NCI-H1092 (cell line): ENCODE data around the gene DUSP15.
"Not testable (repeated sequence)": the region's sequence is repeated elsewhere in the genome, so short reads cannot be mapped to it uniquely, and the experiment has no call there.

Experiments
- DNase-seq: peaks from one replicate; lab custom pipeline; 2025; lab: John Stamatoyannopoulos, UW

DUSP15 gene

DNA sequence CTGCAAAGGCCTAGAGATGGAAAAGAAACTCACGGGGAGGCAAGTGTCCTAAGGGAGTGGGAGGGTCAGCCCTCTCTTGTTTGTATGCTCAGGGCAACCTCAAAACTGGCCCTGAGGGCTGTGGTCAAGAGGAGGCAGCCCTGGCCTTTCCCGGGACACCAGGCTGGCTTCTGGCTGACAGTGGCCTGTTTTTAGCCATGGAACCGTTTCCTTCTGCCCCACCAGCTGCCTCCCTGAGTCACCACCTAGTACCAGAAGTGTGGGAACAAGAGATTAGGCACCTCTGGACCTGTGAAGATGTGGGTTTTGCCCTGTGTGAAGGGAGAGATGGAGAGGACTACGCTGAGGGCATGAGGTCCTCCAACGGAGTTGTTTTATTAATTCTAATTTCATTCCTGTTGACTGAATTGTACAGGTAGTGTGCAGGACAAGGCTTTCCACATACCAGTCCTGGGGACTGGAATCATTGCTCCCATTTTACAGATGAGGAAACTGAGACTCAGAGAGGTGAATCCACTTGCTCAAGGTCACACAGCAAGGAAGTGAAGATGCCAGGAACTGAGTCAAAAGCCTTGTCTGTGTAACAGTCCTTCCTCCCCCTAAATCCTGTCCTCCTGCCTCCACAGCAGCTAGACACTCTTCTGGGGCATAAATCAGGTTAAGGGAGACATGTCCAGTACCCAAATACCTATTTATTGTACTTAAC is 30.4 kb downstream of the DUSP15 start:
- no peak for DNase-seq

- no peak for DNase-seq
These were observed 31.6 kb downstream of the DUSP15 start for GRCh38 chr20:31838646-31839292.

DNA sequence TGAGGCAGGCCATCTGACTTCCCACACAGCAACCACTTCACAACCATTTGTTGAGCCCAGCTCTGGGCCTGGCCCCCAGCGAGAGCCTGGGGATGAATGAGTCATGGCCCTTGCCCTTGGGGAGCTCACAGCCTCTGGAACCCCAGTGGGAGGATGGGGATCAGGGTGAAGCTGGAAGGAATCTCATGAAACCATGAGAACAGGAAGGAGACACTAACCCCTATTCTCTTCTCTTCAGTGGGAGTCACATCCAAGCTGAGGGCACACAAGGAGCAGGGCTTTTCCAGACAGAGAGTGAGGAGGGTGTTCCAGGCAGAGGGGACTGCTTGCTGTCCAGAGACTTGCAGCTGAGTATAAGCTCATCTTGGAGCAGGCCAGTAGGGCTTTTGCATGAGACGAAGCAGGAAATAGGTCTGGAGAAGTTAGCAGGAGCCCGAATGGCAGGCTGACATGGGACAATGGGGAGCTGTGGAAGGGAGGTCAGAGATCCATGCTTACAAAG is 32.4 kb downstream of the DUSP15 start:
- no peak for DNase-seq

DNA sequence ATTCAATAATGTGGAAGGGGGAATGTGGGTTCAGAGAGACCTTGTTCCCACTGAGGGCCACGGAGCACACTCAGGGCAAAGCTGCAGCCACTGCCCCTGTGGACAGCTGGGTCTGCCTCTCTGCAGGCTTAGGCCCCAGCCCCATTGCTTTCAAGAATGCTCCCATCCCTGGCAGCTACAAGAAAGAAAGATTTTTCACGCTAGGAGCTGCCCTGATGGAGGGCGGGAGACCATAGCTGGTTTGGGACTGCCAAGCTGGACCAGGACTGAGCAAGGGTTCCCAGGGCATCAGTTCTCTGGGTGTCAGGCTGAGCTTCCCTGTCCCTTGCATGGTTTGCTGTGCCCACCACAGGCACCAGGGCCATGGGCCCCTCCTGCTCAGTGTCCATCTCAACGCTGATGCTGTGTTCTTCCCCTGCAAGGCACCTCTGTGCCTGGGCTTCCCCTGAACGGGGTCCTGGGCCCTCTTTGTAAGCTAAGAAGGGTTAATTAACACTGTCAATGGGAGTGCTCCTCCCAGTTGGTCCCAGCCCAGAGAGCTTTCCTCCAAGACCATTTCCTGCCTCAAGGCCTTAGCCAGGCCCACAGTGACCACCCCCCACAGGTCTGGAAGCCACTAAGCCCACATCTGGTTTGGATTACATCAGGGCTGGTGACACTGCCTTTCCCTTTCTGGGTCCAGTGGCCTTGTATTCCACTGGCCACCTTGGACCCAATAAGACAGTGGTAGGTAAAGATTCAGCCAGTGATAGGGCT is 33.3 kb downstream of the DUSP15 start:
- DNase-seq = no peak

DNA sequence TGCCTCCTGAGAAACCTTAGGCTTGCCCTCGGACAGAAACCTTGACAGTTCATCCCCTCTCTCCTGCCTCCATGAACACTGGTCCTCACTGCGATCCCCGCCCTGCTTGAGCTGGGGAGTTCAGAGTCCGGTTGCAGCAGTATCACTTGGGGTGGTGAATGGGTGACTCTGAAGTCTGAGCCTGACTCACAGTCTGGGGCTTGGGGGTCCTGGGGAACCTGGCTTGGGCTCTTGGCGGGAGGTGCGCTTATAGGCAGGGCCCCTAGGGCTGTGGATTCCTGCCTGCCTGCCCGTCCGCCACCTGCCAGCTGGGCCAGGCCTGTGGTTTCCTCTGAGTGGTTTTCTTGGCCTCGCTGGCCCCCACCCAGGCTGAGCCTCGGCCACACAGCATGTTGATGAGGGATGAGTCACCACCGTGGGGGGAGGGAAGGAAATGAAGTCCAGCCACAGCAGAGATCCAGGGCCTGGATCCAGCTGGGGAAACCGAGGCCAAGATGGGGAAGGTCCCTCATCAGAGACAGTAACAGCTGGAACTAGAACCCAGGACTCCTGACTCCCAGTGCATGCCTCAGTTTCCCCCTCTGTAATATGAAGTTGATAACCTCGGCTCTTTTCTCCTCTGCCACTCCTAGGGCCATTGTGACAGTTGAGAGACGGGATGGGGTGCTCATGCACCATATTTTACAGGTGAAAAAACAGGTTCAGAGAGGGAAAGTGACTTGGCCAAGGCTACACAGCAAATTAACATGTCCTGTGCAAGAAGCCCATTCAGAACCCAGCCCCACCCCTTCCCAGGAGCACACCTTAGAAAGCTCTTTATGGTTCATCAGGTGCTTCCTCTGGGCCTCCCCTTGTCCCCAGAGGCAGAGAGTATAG is 34.1 kb downstream of the DUSP15 start:
- DNase-seq = no peak

DNA sequence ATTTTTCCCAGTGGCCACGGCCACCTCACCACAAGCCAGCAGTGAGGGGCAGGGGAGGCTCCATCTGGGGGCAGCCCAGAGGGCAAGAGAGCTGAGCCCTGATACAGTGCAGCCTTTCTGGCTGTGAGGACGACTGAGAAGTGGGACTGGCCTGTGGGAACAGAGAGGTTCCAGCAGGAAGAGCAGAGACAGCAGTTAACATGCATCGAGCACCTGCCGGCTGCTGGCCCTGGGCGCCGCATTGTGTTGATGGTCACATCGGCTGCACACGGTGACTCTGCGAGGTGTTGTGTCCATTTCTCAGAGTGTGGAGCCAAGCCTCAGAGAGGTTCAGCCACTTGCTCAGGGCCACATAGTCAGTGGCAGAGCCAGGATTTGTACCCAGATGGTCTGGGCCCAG is 34.8 kb downstream of the DUSP15 start:
- no peak for DNase-seq

GRCh38 chr20:31833931-31834521 is 36.3 kb downstream of the DUSP15 start:
- no peak for DNase-seq

DNA sequence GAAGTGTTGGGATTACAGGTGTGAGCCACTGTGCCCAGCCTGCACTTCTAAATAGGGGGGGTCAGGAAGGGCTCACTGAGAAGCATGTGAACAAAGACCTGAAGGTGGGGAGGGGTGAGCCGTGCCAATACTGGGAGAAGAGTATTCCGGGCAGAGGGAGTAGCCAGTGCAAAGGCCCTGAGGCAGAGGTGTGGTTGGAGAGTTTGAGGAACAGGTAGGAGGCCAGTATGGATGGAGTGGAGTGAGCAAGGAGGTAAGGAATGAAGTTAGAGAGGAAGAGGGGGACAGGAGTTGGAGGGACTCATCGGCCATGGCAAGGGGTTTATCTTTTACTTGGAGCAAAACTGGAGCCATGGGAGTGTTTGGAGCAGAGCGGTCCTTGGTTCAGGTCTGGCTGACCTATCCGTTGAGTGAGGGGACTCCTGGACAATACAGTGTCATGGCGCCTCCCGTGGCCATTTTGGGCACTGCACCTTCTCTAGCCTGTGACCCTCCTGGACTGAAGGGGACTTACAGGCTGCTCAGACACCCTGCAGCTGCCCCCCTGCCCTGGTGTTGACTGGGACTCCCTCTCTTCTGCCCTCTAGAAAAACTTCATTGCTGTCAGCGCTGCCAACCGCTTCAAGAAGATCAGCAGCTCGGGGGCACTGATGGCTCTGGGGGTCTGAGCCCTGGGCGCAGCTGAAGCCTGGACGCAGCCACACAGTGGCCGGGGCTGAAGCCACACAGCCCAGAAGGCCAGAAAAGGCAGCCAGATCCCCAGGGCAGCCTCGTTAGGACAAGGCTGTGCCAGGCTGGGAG is 37.0 kb downstream of the DUSP15 start:
- DNase-seq = no peak

- no peak for DNase-seq
These were observed 38.5 kb downstream of the DUSP15 start for GRCh38 chr20:31831771-31832306.

GRCh38 chr20:31831211-31831610 is 39.1 kb downstream of the DUSP15 start:
- no peak for DNase-seq

GRCh38 chr20:31830406-31830981 is 39.8 kb downstream of the DUSP15 start:
- no peak for DNase-seq

DNA sequence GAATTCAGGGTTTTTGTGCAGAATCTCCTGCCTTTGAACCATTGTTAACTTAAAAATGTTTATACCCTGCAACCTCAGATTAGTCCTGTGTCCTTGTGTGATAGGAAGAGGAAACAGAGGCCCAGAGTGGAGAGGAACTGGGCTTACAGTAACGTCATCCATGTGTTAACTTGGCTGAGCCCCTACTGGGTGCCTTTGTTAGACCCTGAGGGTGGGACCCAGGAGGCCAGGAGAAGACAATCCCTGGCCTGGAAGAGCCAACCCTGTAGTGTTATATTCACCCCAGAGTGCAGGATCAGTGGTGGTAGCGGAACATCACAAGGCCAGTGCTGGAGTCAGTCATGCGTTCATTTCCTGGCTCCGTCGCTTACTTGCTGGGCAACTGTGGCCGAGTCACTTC is 40.6 kb downstream of the DUSP15 start:
- no peak for DNase-seq

GRCh38 chr20:31828016-31828415 is 42.3 kb downstream of the DUSP15 start:
- not testable (repeated sequence) for DNase-seq

GRCh38 chr20:31827059-31827458 is 43.3 kb downstream of the DUSP15 start:
- no peak for DNase-seq

DNA sequence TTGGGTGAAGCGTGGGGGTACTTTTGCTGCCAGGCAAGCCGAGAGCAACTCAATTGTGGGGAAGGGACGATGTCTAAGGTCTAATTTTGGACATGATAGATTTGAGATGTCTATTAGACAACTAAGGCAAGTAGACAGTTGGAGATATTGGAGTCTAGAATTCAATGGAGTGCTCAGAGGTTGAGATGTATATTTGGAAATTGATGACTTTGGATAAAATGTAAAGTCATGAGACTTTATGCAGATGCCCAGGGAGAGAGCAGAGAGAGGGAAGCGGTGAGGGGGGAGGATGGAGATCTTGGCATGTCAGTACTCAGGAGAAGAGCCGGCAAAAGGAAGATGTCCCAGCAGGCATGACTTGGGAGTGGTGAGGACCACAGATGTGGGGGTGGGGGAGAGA is 44.3 kb downstream of the DUSP15 start:
- DNase-seq = no peak

GRCh38 chr20:31824554-31825313 is 45.6 kb downstream of the DUSP15 start:
- peak; percentile 54 for DNase-seq

DNA sequence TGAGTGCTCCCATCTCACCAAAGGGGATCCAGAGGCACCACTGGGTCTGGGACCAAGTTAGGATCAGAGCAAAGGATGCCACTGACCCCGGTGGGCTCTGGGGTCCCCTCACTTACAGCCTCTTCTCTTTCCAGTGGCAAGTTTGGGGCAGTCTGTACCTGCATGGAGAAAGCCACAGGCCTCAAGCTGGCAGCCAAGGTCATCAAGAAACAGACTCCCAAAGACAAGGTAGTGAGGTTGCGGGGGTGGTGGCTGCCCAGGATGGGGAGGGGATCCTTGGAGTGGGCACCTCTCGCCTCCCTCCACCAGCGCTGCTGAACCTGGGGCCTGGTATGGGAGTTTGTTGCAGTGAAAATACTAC is 46.2 kb downstream of the DUSP15 start:
- DNase-seq = no peak

- DNase-seq = no peak
These were observed 46.8 kb downstream of the DUSP15 start for GRCh38 chr20:31823360-31824124.
